IMR-90 (cell line): ENCODE results near the gene SCFD2. TPM values are rescaled to one million over a fixed set of nuclear protein-coding genes. Genes with fewer than 3 reads are reported as not detected.

ENCODE experiments used
- ATAC-seq: fragments of 200-7000 bp; cut with Tn5 transposase; 2 replicates; pipeline ENCODE4 v1.9.1; 2020; ENCODE audit warnings: low read depth, mild to moderate bottlenecking, moderate library complexity
- BruUV-seq: library from RNA; stranded (reverse); fragments of 400-500 nt; replicated peaks from 2 replicates; lab custom pipeline; 2021; lab: Mats Ljungman, UMichigan
- CTCF ChIA-PET: fragments of 300-600 bp; formaldehyde crosslinking; extraction: SDS; loops from one replicate; lab custom pipeline; 2021; ENCODE audit warnings: antibody characterized with exemption; lab: Yijun Ruan, JAX
- POLR2A ChIA-PET: fragments of 300-600 bp; sonication (Branson Sonifier 250); formaldehyde crosslinking; loops from one replicate; lab custom pipeline; 2022; ENCODE audit warnings: antibody characterized with exemption; ENCODE audit not compliant: unreplicated experiment; lab: Charles Lee
- DNase-seq: peaks from one replicate; pipeline ENCODE4 v3.0.0; 2013
- H2AFZ ChIP-seq: replicated peaks from 2 replicates; pipeline ENCODE3; 2013; ENCODE audit warnings: low read length, mild to moderate bottlenecking; ENCODE audit not compliant: poor library complexity
- H2AK5ac ChIP-seq: 2 replicates; pipeline ENCODE4 v1.6.1; 2013; ENCODE audit warnings: low read depth, low read length, inconsistent platforms
- H2AK9ac ChIP-seq: replicated peaks from 2 replicates; pipeline ENCODE3; 2013; ENCODE audit warnings: mild to moderate bottlenecking, low read depth, low read length, moderate library complexity; ENCODE audit not compliant: poor library complexity
- H2BK120ac ChIP-seq: 2 replicates; pipeline ENCODE4 v1.6.1; 2013; ENCODE audit warnings: low read depth, low read length, inconsistent platforms
- H2BK15ac ChIP-seq: 3 replicates; pipeline ENCODE4 v1.6.1; 2013; ENCODE audit warnings: low read depth, low read length, inconsistent platforms
- H2BK20ac ChIP-seq: 2 replicates; pipeline ENCODE4 v1.6.1; 2013; ENCODE audit warnings: low read depth, mild to moderate bottlenecking, inconsistent platforms, low read length, moderate library complexity
- H2BK5ac ChIP-seq: 2 replicates; pipeline ENCODE4 v1.6.1; 2013; ENCODE audit warnings: mild to moderate bottlenecking, low read depth, low read length, inconsistent platforms; ENCODE audit not compliant: poor library complexity, severe bottlenecking
- H3K14ac ChIP-seq: replicated peaks from 2 replicates; pipeline ENCODE4 v1.6.1; 2013; ENCODE audit warnings: low read depth, low read length, inconsistent platforms
- H3K18ac ChIP-seq: 2 replicates; pipeline ENCODE4 v1.6.1; 2013; ENCODE audit warnings: low read depth, low read length, control low read depth
- H3K23ac ChIP-seq: 2 replicates; pipeline ENCODE4 v1.6.1; 2013; ENCODE audit warnings: low read depth, low read length, inconsistent platforms
- H3K27ac ChIP-seq: 2 replicates; pipeline ENCODE4 v1.5.1; 2013; ENCODE audit warnings: mild to moderate bottlenecking, control low read depth, low read length; ENCODE audit not compliant: insufficient read depth
- H3K27me3 ChIP-seq: 2 replicates; pipeline ENCODE4 v1.6.1; 2013; ENCODE audit warnings: low read length; ENCODE audit not compliant: control insufficient read depth, insufficient read depth
- H3K36me3 ChIP-seq: 2 replicates; pipeline ENCODE4 v1.6.1; 2013; ENCODE audit warnings: low read length, mixed read lengths; ENCODE audit not compliant: control insufficient read depth, insufficient read depth
- H3K4ac ChIP-seq: 2 replicates; pipeline ENCODE4 v1.6.1; 2013; ENCODE audit warnings: low read depth, low read length, inconsistent platforms
- H3K4me1 ChIP-seq: 2 replicates; pipeline ENCODE4 v1.6.1; 2013; ENCODE audit warnings: low read length, mixed read lengths; ENCODE audit not compliant: control insufficient read depth, insufficient read depth
- H3K4me2 ChIP-seq: 2 replicates; pipeline ENCODE4 v1.6.1; 2013; ENCODE audit warnings: low read depth, mild to moderate bottlenecking, control low read depth, low read length, moderate library complexity
- H3K4me3 ChIP-seq: 2 replicates; pipeline ENCODE4 v1.5.1; 2013; ENCODE audit warnings: low read depth, mild to moderate bottlenecking, control low read depth, low read length, moderate library complexity; ENCODE audit not compliant: insufficient read depth
- H3K56ac ChIP-seq: 2 replicates; pipeline ENCODE4 v1.6.1; 2013; ENCODE audit warnings: low read length, inconsistent platforms; ENCODE audit not compliant: insufficient read depth; ENCODE audit errors: extremely low read depth
- H3K79me1 ChIP-seq, 2 experiments: 2 replicates each; pipeline ENCODE4 v1.6.1; 2013; ENCODE audit warnings: low read length in 2 of 2, inconsistent platforms in 1 of 2, low read depth in 1 of 2
- H3K9ac ChIP-seq: 2 replicates; pipeline ENCODE4 v1.6.1; 2013; ENCODE audit warnings: low read depth, low read length, control low read depth
- H3K9me1 ChIP-seq: 2 replicates; pipeline ENCODE4 v1.6.1; 2013; ENCODE audit warnings: low read length, inconsistent platforms; ENCODE audit not compliant: insufficient read depth
- H3K9me3 ChIP-seq: 2 replicates; pipeline ENCODE4 v1.6.1; 2013; ENCODE audit warnings: low read length; ENCODE audit not compliant: control insufficient read depth, insufficient read depth
- H4K20me1 ChIP-seq: 2 replicates; pipeline ENCODE4 v1.6.1; 2013; ENCODE audit warnings: low read length, inconsistent platforms; ENCODE audit not compliant: insufficient read depth
- H4K5ac ChIP-seq: 2 replicates; pipeline ENCODE4 v1.6.1; 2013; ENCODE audit warnings: mild to moderate bottlenecking, low read depth, low read length, control low read depth
- H4K8ac ChIP-seq, 2 experiments: 2 replicates each; pipeline ENCODE4 v1.6.1; 2013; ENCODE audit warnings: low read depth in 2 of 2, low read length in 2 of 2, control low read depth in 1 of 2, inconsistent platforms in 1 of 2
- H4K91ac ChIP-seq: 2 replicates; pipeline ENCODE4 v1.6.1; 2013; ENCODE audit warnings: low read depth, low read length, inconsistent platforms; ENCODE audit not compliant: insufficient read depth
- BHLHE40 ChIP-seq: fragments of 150-350 bp; IDR thresholded peaks from 2 replicates; pipeline ENCODE4 v1.6.1; 2016; ENCODE audit warnings: mild to moderate bottlenecking, low read depth, low read length
- CEBPB ChIP-seq: IDR thresholded peaks from 2 replicates; pipeline ENCODE4 v1.6.1; 2012; ENCODE audit warnings: low read depth, low read length, improper control_type of control experiment
- CHD1 ChIP-seq: IDR thresholded peaks from 2 replicates; pipeline ENCODE4 v1.6.1; 2012; ENCODE audit warnings: low read depth, low read length, improper control_type of control experiment
- CTCF ChIP-seq: conservative IDR thresholded peaks from 2 replicates; pipeline ENCODE4 v1.5.1; 2012; ENCODE audit warnings: mild to moderate bottlenecking, low read depth, low read length, improper control_type of control experiment
- FOS ChIP-seq: fragments of 150-350 bp; IDR thresholded peaks from 2 replicates; pipeline ENCODE4 v1.6.1; 2016; ENCODE audit warnings: low read depth, low read length
- MAFK ChIP-seq: IDR thresholded peaks from 2 replicates; pipeline ENCODE4 v1.6.1; 2012; ENCODE audit warnings: low read depth, low read length, improper control_type of control experiment
- MAZ ChIP-seq: IDR thresholded peaks from 2 replicates; pipeline ENCODE4 v1.6.1; 2012; ENCODE audit warnings: low read depth, mild to moderate bottlenecking, low read length, improper control_type of control experiment, moderate library complexity, borderline replicate concordance
- MXI1 ChIP-seq: IDR thresholded peaks from 2 replicates; pipeline ENCODE4 v1.6.1; 2012; ENCODE audit warnings: low read depth, mild to moderate bottlenecking, low read length, moderate library complexity, borderline replicate concordance
- NFE2L2 ChIP-seq: fragments of 150-350 bp; IDR thresholded peaks from 2 replicates; pipeline ENCODE4 v1.6.1; 2016; ENCODE audit warnings: low read depth, mild to moderate bottlenecking, low read length
- POLR2A ChIP-seq: IDR thresholded peaks from 2 replicates; pipeline ENCODE4 v1.6.1; 2012; ENCODE audit warnings: mild to moderate bottlenecking, low read depth, low read length
- RAD21 ChIP-seq: IDR thresholded peaks from 2 replicates; pipeline ENCODE4 v1.6.1; 2012; ENCODE audit warnings: low read length, improper control_type of control experiment
- RFX5 ChIP-seq: IDR thresholded peaks from 2 replicates; pipeline ENCODE4 v1.8.0; 2012; ENCODE audit warnings: low read depth, mild to moderate bottlenecking, low read length, moderate library complexity
- SMC3 ChIP-seq: fragments of 150-350 bp; IDR thresholded peaks from 2 replicates; pipeline ENCODE4 v1.6.1; 2016; ENCODE audit warnings: low read depth, mild to moderate bottlenecking, antibody characterized with exemption, low read length, moderate library complexity
- USF2 ChIP-seq: fragments of 150-350 bp; IDR thresholded peaks from 2 replicates; pipeline ENCODE4 v1.6.1; 2017; ENCODE audit warnings: mild to moderate bottlenecking, antibody characterized with exemption, low read length, low read depth
- WGBS, 2 experiments: methylation state at CpG; one replicate each; pipeline versions ENCODE4 v1.1.5 to v1.1.7; 2013; ENCODE audit warnings: missing lambda C conversion rate in 2 of 2; ENCODE audit not compliant: insufficient read length in 1 of 2; ENCODE audit errors: extremely low coverage in 2 of 2; 5-methylcytosine and 5-hydroxymethylcytosine counted together
- dilution Hi-C: fragments of 300-500 bp; cut with HindIII; formaldehyde crosslinking; loops from one replicate; pipeline ENCODE4 v1.14.3; 2018; ENCODE audit warnings: low sequenced_read_pairs; ENCODE audit not compliant: unreplicated experiment
- in situ Hi-C: fragments of 300-500 bp; cut with MboI; formaldehyde crosslinking; loops from 3 replicates; pipeline ENCODE4 v1.14.3; 2019; ENCODE audit warnings: low sequenced_read_pairs, inconsistent platforms, mixed read lengths
- intact Hi-C: fragments of 100-400 bp; cut with micrococcal nuclease; formaldehyde crosslinking; loops from 2 replicates; pipeline ENCODE4 v1.10.0; 2022
- polyA plus RNA-seq, 3 experiments: library from polyadenylated mRNA; depleted of rRNA; stranded (reverse); fragments of >200 nt; gene quantifications; 2 replicates each; pipeline ENCODE4 v1.2.3, GENCODE V29; 2012; ENCODE audit warnings: low replicate concordance in 1 of 3
- total RNA-seq: library from RNA; depleted of rRNA; stranded (reverse); fragments of >200 nt; gene quantifications from 2 replicates; pipeline ENCODE4 v1.2.3, GENCODE V29; 2012

SCFD2 gene
- total and polyA plus RNA-seq, 2 of the 4 experiments (the other 2 are of a cell fraction), result 18.9 to 62.4 TPM

GRCh38 chr4:53094040-53094439 is 271.8 kb downstream of the SCFD2 start:
- no peaks in the 10 kb centered on the region for H4K20me1 ChIP-seq
- ATAC-seq, result no peak
- no peaks in the 10 kb centered on the region for H3K36me3 ChIP-seq
- H2BK120ac ChIP-seq, result no peak overlapping the region
- no peak overlapping the region for H4K5ac ChIP-seq
- CTCF ChIA-PET, result no interaction called here
- BruUV-seq, result no TSS peak
- H3K27me3 ChIP-seq, result no peaks in the 10 kb centered on the region
- H2BK20ac ChIP-seq, result no peak overlapping the region
- H3K9me1 ChIP-seq, result no peaks in the 10 kb centered on the region
- H4K91ac ChIP-seq, result no peak overlapping the region
- DNase-seq, result no peak
- H3K14ac ChIP-seq, result no peak overlapping the region
- H2AK9ac ChIP-seq, result no peak overlapping the region
- intact Hi-C loops, result no loop called here
- in situ Hi-C loops, result no loop called here
- H3K4ac ChIP-seq, result no peak overlapping the region
- H2BK5ac ChIP-seq, result no peak overlapping the region
- no peak overlapping the region for H2BK15ac ChIP-seq
- POLR2A ChIA-PET, result no interaction called here
- H3K56ac ChIP-seq, result no peak overlapping the region
- H3K4me1 ChIP-seq, result no peaks in the 10 kb centered on the region; the same call in 1 of the 2 replicates
- no peak overlapping the region for H3K27ac ChIP-seq
- no peaks in the 10 kb centered on the region for H3K9me3 ChIP-seq
- H3K4me3 ChIP-seq, result no peak overlapping the region
- H2AK5ac ChIP-seq, result no peak overlapping the region
- H3K4me2 ChIP-seq, result no peak overlapping the region
- H3K18ac ChIP-seq, result no peak overlapping the region
- no CpG with 5 or more reads among the region's 1 CpG for WGBS, 2 experiments
- no peaks in the 10 kb centered on the region; a peak in 1 of 4 replicates for H3K79me1 ChIP-seq
- dilution Hi-C loops, result no loop called here
- no peak overlapping the region for H3K23ac ChIP-seq
- TF ChIP-seq SMC3, result no peak
- no peak for TF ChIP-seq MXI1
- no peak for TF ChIP-seq POLR2A
- TF ChIP-seq RAD21, result no peak
- no peak for TF ChIP-seq BHLHE40
- TF ChIP-seq FOS, result no peak
- TF ChIP-seq RFX5, result no peak
- no peak for TF ChIP-seq NFE2L2
- no peak for TF ChIP-seq USF2
- no peak for TF ChIP-seq CTCF
- no peak for TF ChIP-seq MAFK
- no peak for TF ChIP-seq MAZ
- TF ChIP-seq CHD1, result no peak
- TF ChIP-seq CEBPB, result no peak
- no peak overlapping the region for H3K9ac ChIP-seq
- no peak overlapping the region for H4K8ac ChIP-seq
- H2AFZ ChIP-seq, result no peak overlapping the region
